Suppressor macrophage treated with lipopolysaccharide for 4 hours (primary cell): Measurements from ENCODE around the gene FOSL2.

Experiments
- DNase-seq: peaks from one replicate; pipeline ENCODE4 v3.0.0-alpha.2; 2020

FOSL2 gene

DNA sequence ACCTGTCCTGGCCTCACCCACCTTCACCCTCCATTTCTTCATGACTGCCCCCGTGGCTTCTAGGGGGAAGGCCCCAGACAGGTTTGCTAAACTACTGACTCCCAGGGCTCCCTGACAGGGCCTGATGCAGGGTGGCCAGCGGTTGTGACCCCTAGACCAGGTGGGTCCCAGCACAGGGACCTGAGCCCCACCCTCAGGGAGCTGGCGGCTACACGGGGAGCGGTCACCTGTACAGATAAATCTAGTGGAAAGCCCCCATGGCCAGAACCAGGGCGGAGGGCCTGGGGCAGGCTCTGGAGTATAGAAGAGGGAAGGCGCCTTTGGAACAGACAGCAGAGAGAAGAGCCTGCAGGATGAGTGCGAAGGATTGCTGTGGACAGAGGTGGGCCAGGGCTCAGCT is 60.7 kb downstream of the FOSL2 start:
- no peak for DNase-seq

DNA sequence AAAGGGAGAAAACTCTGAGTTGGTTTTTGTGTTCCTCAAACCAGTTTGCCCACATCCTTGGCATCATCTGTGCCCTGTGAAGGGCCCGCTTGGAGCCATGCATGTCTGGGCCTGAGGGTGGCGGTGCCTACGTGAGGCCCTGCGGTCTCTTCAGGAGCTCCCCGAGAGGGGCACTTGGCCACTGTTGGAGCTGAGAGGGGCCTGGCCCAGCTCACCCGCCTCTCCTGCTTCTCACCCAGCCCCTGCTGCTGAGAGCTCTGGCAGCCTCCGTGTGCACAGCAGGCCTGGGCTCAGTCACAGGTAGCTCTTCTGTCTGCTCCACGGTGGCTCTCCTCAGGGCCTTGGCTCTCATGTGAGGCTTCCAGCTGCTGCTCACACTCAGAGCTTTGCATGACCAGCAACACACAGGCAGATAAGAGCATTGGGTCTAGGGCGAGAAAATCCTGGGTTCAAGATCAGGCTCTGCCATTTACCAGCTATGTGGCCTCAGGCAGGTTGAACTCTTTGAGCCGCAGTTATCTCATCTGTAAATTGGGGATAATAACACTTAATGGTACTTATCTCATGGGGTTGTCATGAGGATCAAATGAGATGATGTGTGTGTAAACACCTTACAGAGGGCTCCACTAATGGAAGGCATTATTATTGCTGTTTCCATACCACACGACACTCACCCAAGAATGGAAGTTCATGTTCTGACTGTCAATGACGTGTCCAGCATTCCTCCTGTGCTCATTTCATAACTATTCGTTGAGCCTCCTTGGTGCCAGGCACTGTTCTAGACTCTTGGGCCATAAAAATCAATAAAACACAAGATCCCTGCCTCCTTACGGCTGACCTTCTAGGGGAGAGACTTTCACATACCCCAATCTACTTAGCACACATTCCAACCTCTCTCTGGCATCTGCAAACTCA is 61.6 kb downstream of the FOSL2 start:
- no peak for DNase-seq

DNA sequence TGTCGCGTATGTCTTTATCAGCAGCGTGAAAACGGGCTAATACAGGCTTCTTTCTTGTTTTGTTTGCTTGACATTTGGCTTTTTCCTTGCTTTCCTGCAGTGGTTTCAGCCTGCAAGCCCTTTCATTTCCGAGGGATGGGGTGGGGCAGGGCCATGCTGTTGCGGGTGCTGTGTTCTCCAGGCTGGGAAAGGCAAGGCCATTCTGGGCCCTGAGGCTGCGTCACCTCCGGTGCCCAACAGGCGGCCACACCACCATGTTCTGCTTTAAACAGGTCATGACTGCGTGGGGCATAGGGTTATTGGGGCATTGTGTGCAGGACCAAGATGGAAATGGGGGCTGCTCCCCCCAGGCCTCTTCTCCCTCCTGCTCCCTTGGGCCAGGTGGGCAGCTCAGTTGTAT is 64.6 kb downstream of the FOSL2 start:
- DNase-seq: no peak

DNA sequence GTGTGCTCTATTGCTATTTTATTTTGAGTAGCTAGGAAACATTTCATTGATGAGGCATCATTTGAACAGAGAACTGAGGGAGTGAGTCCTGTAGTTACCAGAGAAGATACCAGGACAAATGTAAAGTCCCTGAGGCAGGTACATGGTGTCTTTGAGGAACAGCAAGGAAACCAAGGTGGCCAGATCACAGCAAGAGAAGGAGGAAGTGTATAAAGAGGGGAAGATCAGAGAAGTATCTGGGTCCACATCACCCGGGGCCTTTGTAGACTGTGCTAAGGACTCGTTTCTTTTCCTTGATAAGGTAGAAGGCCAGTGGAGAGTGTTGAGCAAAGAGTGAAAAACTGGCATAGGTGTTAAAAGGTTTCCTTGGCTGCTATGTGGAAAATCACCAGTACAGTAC is 68.4 kb downstream of the FOSL2 start:
- DNase-seq: no peak

DNA sequence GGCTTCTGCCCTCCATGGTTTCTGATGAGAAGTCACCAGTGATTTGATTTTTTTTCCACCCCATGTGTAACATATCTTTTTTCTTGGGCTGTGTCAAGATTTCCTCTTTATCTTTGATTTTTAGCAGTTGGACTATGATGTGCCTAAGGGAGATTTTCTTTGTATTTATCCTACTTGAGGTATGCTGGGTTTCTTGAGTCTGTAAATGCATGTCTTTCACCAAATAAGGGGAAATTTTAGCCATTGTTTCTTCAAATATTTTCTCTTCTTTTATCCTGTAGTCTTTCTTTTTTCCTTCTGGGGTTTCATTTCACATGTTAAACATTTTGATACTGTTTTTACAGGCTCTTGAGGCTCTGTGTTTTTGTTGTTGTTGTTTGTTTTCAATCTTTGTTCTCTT is 69.5 kb downstream of the FOSL2 start:
- no peak for DNase-seq

DNA sequence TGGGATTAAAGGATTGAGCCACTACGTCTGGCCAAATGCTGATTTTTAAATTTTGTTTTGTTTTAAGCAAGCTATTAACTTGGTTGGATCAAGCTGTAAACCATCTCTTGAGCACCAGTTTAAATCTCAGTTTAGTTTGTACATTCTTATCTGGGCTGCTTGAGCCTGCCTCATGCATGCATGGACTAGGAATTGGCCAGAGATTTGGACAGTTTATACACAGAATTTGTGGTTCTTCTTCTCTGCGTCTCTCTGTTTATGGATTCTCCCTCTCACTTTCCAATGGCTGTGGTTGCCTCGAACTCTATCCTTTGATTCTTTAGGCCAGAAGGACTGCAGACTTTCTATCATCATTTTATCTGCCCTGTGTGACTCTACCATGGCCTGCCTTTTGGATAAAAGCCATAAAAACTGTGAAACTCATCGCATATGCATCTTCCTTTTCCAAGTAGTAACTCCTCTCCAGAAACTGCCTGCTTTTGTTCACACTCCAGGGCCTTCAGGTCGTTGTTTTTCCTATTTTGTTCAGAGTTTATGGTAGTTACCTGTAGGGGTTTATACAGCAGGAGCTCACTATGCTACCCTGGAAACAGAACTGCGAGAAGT is 70.7 kb downstream of the FOSL2 start:
- DNase-seq: no peak

DNA sequence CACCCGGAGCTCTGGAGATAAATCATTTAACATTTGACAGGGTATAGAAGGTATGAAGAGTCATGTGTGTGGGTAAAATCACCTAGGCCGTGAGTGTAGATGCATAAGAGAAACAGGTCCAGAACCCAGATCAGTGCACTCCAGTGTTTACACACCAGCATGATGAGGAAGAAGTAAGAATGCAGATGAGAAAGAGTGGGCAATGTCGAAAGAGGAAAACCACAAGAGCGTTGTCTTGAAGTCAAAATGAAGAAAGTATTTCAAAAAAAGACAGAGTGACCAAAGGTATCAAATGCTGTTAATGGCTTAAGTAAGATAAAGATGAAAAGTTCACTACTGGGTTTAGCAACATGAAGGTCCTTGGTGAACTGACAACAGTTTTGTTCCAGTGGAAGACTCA is 71.2 kb downstream of the FOSL2 start:
- DNase-seq: peak; percentile 63

DNA sequence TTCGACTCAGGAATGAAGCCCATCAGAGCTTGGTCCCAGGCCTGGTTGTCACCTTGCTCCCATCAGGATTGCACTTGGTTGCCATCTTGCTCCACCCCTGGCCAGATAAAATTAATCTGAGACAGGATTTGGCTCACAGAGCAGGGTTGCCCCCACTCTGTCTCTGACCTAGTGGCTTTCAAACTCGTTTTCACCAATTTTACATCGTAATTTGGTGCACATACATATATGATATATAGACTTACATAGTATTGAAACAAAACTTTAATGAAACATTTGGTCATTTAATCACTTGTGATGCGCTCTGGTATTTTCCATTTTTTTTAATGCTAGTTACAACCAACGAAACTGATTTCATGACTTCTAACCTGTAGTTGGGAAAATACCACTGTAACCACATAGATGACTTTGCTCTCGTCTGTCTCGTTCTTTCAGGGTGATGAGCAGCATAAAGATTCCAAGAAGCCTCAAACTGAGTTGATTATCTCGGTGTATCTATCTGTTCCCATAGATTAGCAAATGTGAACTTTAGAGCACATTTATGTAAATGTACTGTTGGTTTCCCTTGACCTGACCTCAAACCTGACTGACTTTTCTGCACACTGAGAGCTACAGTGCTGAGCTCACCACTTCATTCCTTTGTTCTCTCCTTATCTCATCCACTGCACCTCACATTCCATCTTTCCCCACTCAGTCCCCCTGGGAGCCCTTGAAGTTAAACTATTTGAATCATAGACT is 72.7 kb downstream of the FOSL2 start:
- DNase-seq: no peak
